Activated CD4-positive, alpha-beta T cell treated with anti-CD3 and anti-CD28 coated beads, Interleukin-2, amount 50 U/mL, for 16 hours (primary cell): Measurements from ENCODE around the gene TGFBR2.

Experiments used
- DNase-seq: peaks from one replicate; pipeline ENCODE4 v3.0.0-alpha.2; 2020

Gene TGFBR2

GRCh38 chr3:30694148-30694547 lies 87.7 kb downstream of the TGFBR2 start:
- DNase-seq = no peak

GRCh38 chr3:30694668-30695067 lies 88.3 kb downstream of the TGFBR2 start:
- DNase-seq = no peak

- DNase-seq = no peak
Observed at GRCh38 chr3:30695302-30696061, 89.1 kb downstream of the TGFBR2 start.

GRCh38 chr3:30696403-30696819 lies 90.0 kb downstream of the TGFBR2 start:
- DNase-seq = no peak

GRCh38 chr3:30696896-30697295 lies 90.5 kb downstream of the TGFBR2 start:
- DNase-seq = no peak

GRCh38 chr3:30698549-30698948 lies 92.1 kb downstream of the TGFBR2 start:
- no peak for DNase-seq

- no peak for DNase-seq
Observed at GRCh38 chr3:30699927-30700326, 93.5 kb downstream of the TGFBR2 start.

- DNase-seq = no peak
Observed at GRCh38 chr3:30700702-30701321, 94.4 kb downstream of the TGFBR2 start.

GRCh38 chr3:30702038-30702827 lies 95.8 kb downstream of the TGFBR2 start:
- DNase-seq = no peak

- no peak for DNase-seq
Observed at GRCh38 chr3:30702828-30703397, 96.5 kb downstream of the TGFBR2 start.

GRCh38 chr3:30704931-30705890 lies 98.8 kb downstream of the TGFBR2 start:
- no peak for DNase-seq

- no peak for DNase-seq
Observed at GRCh38 chr3:30707825-30708224, 101.4 kb downstream of the TGFBR2 start.

- DNase-seq = no peak
Observed at GRCh38 chr3:30708472-30708871, 102.1 kb downstream of the TGFBR2 start.

- no peak for DNase-seq
Observed at GRCh38 chr3:30710017-30710416, 103.6 kb downstream of the TGFBR2 start.

- DNase-seq = no peak
Observed at GRCh38 chr3:30711151-30711550, 104.8 kb downstream of the TGFBR2 start.

GRCh38 chr3:30711867-30712266 lies 105.5 kb downstream of the TGFBR2 start:
- no peak for DNase-seq

GRCh38 chr3:30712991-30713390 lies 106.6 kb downstream of the TGFBR2 start:
- DNase-seq = no peak

GRCh38 chr3:30713885-30714503 lies 107.6 kb downstream of the TGFBR2 start:
- no peak for DNase-seq

- no peak for DNase-seq
Observed at GRCh38 chr3:30719536-30719935, 113.1 kb downstream of the TGFBR2 start.

GRCh38 chr3:30720586-30721313 lies 114.3 kb downstream of the TGFBR2 start:
- no peak for DNase-seq

GRCh38 chr3:30721314-30721634 lies 114.9 kb downstream of the TGFBR2 start:
- DNase-seq = no peak
